Mesothelial cell of epicardium (in vitro differentiated cells): Measurements from ENCODE around the gene HMG20A. TPM values are rescaled to one million over a fixed set of nuclear protein-coding genes. Genes with fewer than 3 reads are reported as not detected.

Experiments used
- DNase-seq, 2 experiments: peaks; one replicate each; pipeline ENCODE4 v3.0.0; 2021; ENCODE audit warnings: low spot score in 2 of 2; ENCODE audit not compliant: unreplicated experiment in 2 of 2
- H3K27ac Mint-ChIP-seq: 2 replicates; pipeline ENCODE4 v1.8.0; 2021; ENCODE audit warnings: mixed read lengths
- H3K27me3 Mint-ChIP-seq: 2 replicates; pipeline ENCODE4 v1.8.0; 2021; ENCODE audit warnings: low read depth, mixed read lengths
- H3K36me3 Mint-ChIP-seq: 2 replicates; pipeline ENCODE4 v1.8.0; 2021; ENCODE audit warnings: mixed read lengths
- H3K4me1 Mint-ChIP-seq: 2 replicates; pipeline ENCODE4 v1.8.0; 2021; ENCODE audit warnings: mixed read lengths
- H3K4me3 Mint-ChIP-seq: 2 replicates; pipeline ENCODE4 v1.8.0; 2021; ENCODE audit warnings: mild to moderate bottlenecking, moderate library complexity, mixed read lengths
- H3K9me3 Mint-ChIP-seq: 2 replicates; pipeline ENCODE4 v1.8.0; 2021; ENCODE audit warnings: mixed read lengths
- total RNA-seq: library from RNA; stranded (reverse); gene quantifications from 3 replicates; pipeline ENCODE4 v1.2.1, GENCODE V29; 2021
- TF ChIP-seq, protein P1 (sequence below): fragments of 200-600 bp; sonication (generic); IDR thresholded peaks from one replicate; pipeline ENCODE4 v1.5.0; 2021; ENCODE audit warnings: antibody characterized with exemption; ENCODE audit not compliant: unreplicated experiment

The HMG20A gene
- total RNA-seq, 1 donor from 2014 or later, result 70.5 TPM

DNA sequence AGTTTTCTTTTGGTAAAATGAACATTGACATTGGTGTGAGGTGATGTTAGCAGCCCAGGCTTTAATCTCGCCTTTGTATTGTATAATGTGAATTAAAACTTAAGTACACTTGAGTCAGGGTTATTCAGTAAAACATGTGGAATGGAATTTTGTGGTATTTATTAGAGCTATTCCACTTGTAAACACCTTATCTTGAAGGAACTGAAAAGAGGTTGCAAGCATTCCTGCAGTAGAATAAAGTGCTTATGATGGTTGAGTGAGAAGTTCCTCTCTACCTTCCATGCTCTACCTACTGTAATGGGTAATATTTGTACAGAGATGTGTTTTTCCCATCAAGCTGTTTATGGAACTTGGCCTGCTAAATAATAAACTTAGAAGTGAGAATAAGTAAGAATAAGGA, 36.1 kb downstream of the HMG20A start:
- H3K27ac Mint-ChIP-seq, result no peak overlapping the region
- peaks cover 3% of the 10 kb centered on the region for H3K9me3 Mint-ChIP-seq
- no peak overlapping the region for H3K4me3 Mint-ChIP-seq
- DNase-seq, result no peak
- peaks cover 26% of the 10 kb centered on the region for H3K36me3 Mint-ChIP-seq
- H3K4me1 Mint-ChIP-seq, result peaks cover 32% of the 10 kb centered on the region
- no peaks in the 10 kb centered on the region for H3K27me3 Mint-ChIP-seq
- TF ChIP-seq, protein P1, sequence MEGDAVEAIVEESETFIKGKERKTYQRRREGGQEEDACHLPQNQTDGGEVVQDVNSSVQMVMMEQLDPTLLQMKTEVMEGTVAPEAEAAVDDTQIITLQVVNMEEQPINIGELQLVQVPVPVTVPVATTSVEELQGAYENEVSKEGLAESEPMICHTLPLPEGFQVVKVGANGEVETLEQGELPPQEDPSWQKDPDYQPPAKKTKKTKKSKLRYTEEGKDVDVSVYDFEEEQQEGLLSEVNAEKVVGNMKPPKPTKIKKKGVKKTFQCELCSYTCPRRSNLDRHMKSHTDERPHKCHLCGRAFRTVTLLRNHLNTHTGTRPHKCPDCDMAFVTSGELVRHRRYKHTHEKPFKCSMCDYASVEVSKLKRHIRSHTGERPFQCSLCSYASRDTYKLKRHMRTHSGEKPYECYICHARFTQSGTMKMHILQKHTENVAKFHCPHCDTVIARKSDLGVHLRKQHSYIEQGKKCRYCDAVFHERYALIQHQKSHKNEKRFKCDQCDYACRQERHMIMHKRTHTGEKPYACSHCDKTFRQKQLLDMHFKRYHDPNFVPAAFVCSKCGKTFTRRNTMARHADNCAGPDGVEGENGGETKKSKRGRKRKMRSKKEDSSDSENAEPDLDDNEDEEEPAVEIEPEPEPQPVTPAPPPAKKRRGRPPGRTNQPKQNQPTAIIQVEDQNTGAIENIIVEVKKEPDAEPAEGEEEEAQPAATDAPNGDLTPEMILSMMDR, result no peak

DNA sequence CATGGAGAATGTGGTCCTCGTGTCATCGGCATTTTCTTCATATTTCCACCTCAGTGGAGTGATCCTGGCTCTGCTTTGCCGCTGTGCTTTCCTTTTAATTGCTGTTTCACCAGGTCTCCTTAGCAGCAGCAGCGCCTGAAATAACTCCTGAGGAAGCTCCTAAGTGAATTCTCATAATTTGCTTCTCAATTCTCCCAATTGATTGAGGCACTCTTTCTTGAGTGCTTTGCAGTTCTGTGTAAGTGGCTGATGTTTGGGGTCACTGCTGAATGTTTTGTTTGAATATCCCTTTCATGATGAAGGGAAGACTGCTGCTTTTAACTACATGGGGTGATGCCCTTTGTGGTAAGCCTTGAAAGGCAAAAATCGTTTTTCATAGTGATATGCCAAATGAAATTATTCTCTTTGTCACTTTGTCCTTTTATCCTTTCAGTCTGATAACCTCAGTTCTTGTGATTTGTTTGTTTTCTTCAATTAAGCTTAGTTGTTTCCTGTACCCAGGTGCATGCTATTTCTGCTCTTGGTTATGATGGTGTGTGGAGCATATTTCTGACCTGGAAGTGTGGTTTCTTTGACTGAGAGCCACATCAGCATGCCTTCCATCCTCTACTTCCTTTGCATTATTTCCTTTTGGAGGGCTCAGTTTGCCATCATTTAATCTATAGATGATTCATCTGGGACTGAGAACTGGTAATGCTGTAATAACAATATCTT, 36.7 kb downstream of the HMG20A start:
- Mint-ChIP-seq H3K9me3 (peaks cover 3% of the 10 kb centered on the region), H3K27ac (peak overlapping the region; percentile 44), H3K27me3 (no peaks in the 10 kb centered on the region), H3K4me3 (no peak overlapping the region), H3K4me1 (peaks cover 32% of the 10 kb centered on the region), H3K36me3 (peaks cover 26% of the 10 kb centered on the region)
- TF ChIP-seq, protein P1, result no peak
- DNase-seq, result no peak

DNA sequence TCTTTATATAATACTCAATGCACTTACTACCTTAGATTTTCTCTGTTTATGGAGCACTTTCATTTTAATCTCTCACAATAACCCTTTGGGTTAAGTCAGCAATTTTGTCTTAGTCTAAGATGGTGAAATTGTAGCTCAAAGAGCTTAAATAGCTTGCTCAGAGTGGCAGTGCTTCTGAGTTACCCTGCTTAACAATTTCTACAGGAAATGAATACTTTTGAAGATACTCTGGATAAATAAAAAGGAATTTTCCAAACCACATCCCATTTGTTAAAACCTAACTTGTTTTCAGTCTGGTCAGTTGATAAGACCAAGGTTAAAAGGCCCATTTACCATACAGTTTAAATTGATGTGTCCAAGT, 37.2 kb downstream of the HMG20A start:
- Mint-ChIP-seq H3K4me1 (peaks cover 32% of the 10 kb centered on the region), H3K27me3 (no peaks in the 10 kb centered on the region), H3K4me3 (no peak overlapping the region), H3K27ac (peak overlapping the region; percentile 44), H3K9me3 (peaks cover 3% of the 10 kb centered on the region), H3K36me3 (peaks cover 26% of the 10 kb centered on the region)
- TF ChIP-seq, protein P1, result no peak
- no peak for DNase-seq

DNA sequence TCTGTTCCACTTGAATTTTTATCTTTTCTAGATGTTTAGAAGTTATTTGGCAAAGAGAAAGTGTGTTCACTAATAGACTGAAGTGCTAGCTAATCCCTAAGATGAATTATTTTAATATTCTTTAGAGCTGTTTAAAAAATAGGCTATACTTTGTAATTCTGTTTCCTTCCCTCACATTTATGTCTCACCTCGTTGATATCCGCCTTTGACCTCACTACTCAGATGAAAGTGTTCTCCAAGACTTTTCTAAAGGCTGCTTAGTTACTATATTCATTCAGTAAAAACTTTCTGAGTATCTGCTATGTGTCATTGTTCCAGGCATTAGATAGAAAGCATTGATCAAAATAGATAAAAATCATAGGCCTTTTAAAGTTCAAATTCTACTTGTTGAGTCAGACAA, 38.3 kb downstream of the HMG20A start:
- H3K4me1 Mint-ChIP-seq, result peaks cover 32% of the 10 kb centered on the region
- peaks cover 26% of the 10 kb centered on the region for H3K36me3 Mint-ChIP-seq
- H3K9me3 Mint-ChIP-seq, result peaks cover 3% of the 10 kb centered on the region
- no peak for DNase-seq
- H3K27ac Mint-ChIP-seq, result peak overlapping the region; percentile 5
- no peak overlapping the region for H3K4me3 Mint-ChIP-seq
- no peaks in the 10 kb centered on the region for H3K27me3 Mint-ChIP-seq
- TF ChIP-seq, protein P1, result no peak

DNA sequence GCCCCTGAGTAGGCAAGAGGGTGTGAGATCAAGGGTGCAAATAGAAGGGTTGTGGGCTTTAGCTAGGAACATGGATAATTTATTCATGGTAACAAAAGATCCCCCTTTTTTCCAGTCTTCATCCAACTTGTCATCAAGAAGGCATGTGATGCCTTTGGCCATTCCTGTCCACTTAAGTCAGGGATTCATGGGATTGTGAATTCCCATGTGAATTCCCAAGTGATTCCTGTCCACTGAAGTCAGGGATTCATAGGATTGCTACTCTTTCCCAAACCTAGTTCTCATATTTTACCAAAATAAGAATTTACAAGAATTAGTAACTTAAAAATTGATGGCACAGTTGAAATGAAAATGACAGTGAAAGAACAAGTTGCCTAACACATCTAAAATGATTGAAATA, 40.8 kb downstream of the HMG20A start:
- Mint-ChIP-seq H3K4me3 (no peak overlapping the region), H3K4me1 (peaks cover 19% of the 10 kb centered on the region), H3K27me3 (no peaks in the 10 kb centered on the region), H3K27ac (no peak overlapping the region), H3K9me3 (no peaks in the 10 kb centered on the region), H3K36me3 (peaks cover 28% of the 10 kb centered on the region)
- TF ChIP-seq, protein P1, result no peak
- no peak for DNase-seq
